Motor neuron (in vitro differentiated cells): Measurements from ENCODE around the gene CDC16. TPM values are rescaled to one million over a fixed set of nuclear protein-coding genes. Genes with fewer than 3 reads are reported as not detected.
"Not testable (repeated sequence)": the region's sequence is repeated elsewhere in the genome, so short reads cannot be mapped to it uniquely, and the experiment has no call there.

Source experiments
- ATAC-seq, 8 experiments: fragments of 200-7000 bp; cut with Tn5 transposase; replicated peaks in 6 of 8; 2 replicates each; pipeline ENCODE4 v1.8.0; 2021; ENCODE audit warnings: mild to moderate bottlenecking in 8 of 8, moderate library complexity in 8 of 8
- H3K27ac ChIP-seq, 2 donors: fragments of 250-450 bp; sonication (Bioruptor Pico); 2 replicates each; pipeline ENCODE4 v1.9.0; 2021; ENCODE audit warnings: antibody characterized with exemption in 2 of 2, mild to moderate bottlenecking in 2 of 2, moderate library complexity in 1 of 2
- H3K4me1 ChIP-seq, 2 donors: fragments of 250-450 bp; sonication (Bioruptor Pico); replicated peaks in 1 of 2; 2 replicates each; pipeline ENCODE4 v1.6.1; 2021; ENCODE audit warnings: antibody characterized with exemption in 2 of 2, mild to moderate bottlenecking in 2 of 2, moderate library complexity in 1 of 2
- H3K4me3 ChIP-seq, 5 donors: fragments of 250-450 bp; sonication (Bioruptor Pico); 2 replicates each; pipeline ENCODE4 v1.9.0; 2021; ENCODE audit warnings: antibody characterized with exemption in 5 of 5, mild to moderate bottlenecking in 5 of 5, moderate library complexity in 4 of 5
- WGBS, 10 experiments: fragments of 450-650 bp; shearing (Covaris generic); methylation state at CpG; one replicate each; pipeline ENCODE4 v1.0.0; 2022; 5-methylcytosine and 5-hydroxymethylcytosine counted together
- in situ Hi-C, 9 experiments: fragments of 400-800 bp; cut with MboI; loops; one replicate each; pipeline ENCODE4 v1.15.0; 2021; ENCODE audit warnings: low sequenced_read_pairs in 9 of 9, low pct_unique_long_range_greater_than_20kb in 2 of 9; ENCODE audit not compliant: unreplicated experiment in 9 of 9
- total RNA-seq, 8 experiments: library from RNA; unstranded; fragments of 300-600 nt; gene quantifications; 2 replicates each; pipeline versions ENCODE4 v1.2.3 to v1.2.4, GENCODE V29; 2022

CDC16 gene
- total RNA-seq, 8 experiments from 2014 or later, result 33.9 to 79.4 (median 44.0) TPM

GRCh38 chr13:114230575-114230974 lies 4.1 kb upstream of the CDC16 start:
- 0 to 67% (median 33%) methylated on average over 1 to 3 of the region's 3 CpGs; no CpG with 5 or more reads in 3 of the 10 experiments for WGBS, 10 experiments
- no peak overlapping the region for H3K4me3 ChIP-seq
- in situ Hi-C loops, result no loop called here
- H3K27ac ChIP-seq, result no peak overlapping the region
- ATAC-seq, result no peak
- H3K4me1 ChIP-seq, result peaks cover 8 to 16% of the 10 kb centered on the region in 2 donors

GRCh38 chr13:114231886-114232285 lies 2.8 kb upstream of the CDC16 start:
- Histone ChIP-seq H3K4me3 (no peak overlapping the region), H3K4me1 (peaks cover 8 to 23% of the 10 kb centered on the region in 2 donors), H3K27ac (no peak overlapping the region)
- in situ Hi-C loops, result no loop called here
- WGBS, 10 experiments, result 58 to 100% (median 84%) methylated on average over 1 to 8 of the region's 8 CpGs; no CpG with 5 or more reads in 1 of the 10 experiments
- no peak for ATAC-seq

GRCh38 chr13:114234266-114234644 lies 442 bp upstream of the CDC16 start:
- 38 to 86% (median 62%) methylated on average over 1 to 4 of the region's 4 CpGs for WGBS, 10 experiments
- Histone ChIP-seq H3K4me3 (peak overlapping the region; percentile 71 to 98 (median 80)), H3K4me1 (peaks cover 8 to 23% of the 10 kb centered on the region in 2 donors), H3K27ac (peak overlapping the region in 1 of 2 donors; percentile 95)
- in situ Hi-C loops, result no loop called here
- ATAC-seq, result no peak

- peaks cover 0 to 10% of the 10 kb centered on the region in 2 donors for H3K4me1 ChIP-seq
- in situ Hi-C loops, result no loop called here
- no peak for ATAC-seq
- peak overlapping the region; percentile 71 to 98 (median 80) for H3K4me3 ChIP-seq
- H3K27ac ChIP-seq, result no peak overlapping the region
- WGBS, 10 experiments, result 0 to 37% (median 10%) methylated on average over 1 to 9 of the region's 10 CpGs; no CpG with 5 or more reads in 2 of the 10 experiments
Observed at GRCh38 chr13:114235697-114236096, 1.0 kb downstream of the CDC16 start.

- Histone ChIP-seq H3K4me3 (peak overlapping the region in 4 of 5 donors; percentile 71 to 96 (median 78)), H3K4me1 (peaks cover 0 to 10% of the 10 kb centered on the region in 2 donors), H3K27ac (no peak overlapping the region)
- in situ Hi-C loops, result no loop called here
- WGBS, 10 experiments, result 32 to 100% (median 79%) methylated on average over 2 to 4 of the region's 4 CpGs
- no peak for ATAC-seq
Observed at GRCh38 chr13:114236227-114236626, 1.5 kb downstream of the CDC16 start.

- peaks cover 0 to 10% of the 10 kb centered on the region in 2 donors for H3K4me1 ChIP-seq
- 64 to 100% (median 94%) methylated on average over 1 to 5 of the region's 7 CpGs; no CpG with 5 or more reads in 2 of the 10 experiments for WGBS, 10 experiments
- in situ Hi-C loops, result no loop called here
- no peak overlapping the region for H3K27ac ChIP-seq
- no peak for ATAC-seq
- H3K4me3 ChIP-seq, result no peak overlapping the region
Observed at GRCh38 chr13:114237415-114238112, 2.9 kb downstream of the CDC16 start.

GRCh38 chr13:114241918-114242317 lies 7.2 kb downstream of the CDC16 start:
- no peak for ATAC-seq
- in situ Hi-C loops, result no loop called here
- no peak overlapping the region for H3K4me3 ChIP-seq
- no peak overlapping the region for H3K27ac ChIP-seq
- H3K4me1 ChIP-seq, result no peaks in the 10 kb centered on the region
- 91 to 100% (median 98%) methylated on average over 2 to 6 of the region's 6 CpGs; no CpG with 5 or more reads in 1 of the 10 experiments for WGBS, 10 experiments

- ATAC-seq, result peak in 3 of 8 experiments; percentile 52 to 86 (median 65)
- Histone ChIP-seq H3K4me3 (no peak overlapping the region), H3K4me1 (no peaks in the 10 kb centered on the region), H3K27ac (no peak overlapping the region)
- in situ Hi-C loops, result no loop called here
- WGBS, 10 experiments, result 5 to 97% (median 19%) methylated on average over 2 to 3 of the region's 3 CpGs; no CpG with 5 or more reads in 3 of the 10 experiments
Observed at GRCh38 chr13:114243971-114244370, 9.3 kb downstream of the CDC16 start.

- no peak for ATAC-seq
- in situ Hi-C loops, result no loop called here
- 75 to 100% (median 93%) methylated on average over 1 to 5 of the region's 5 CpGs; no CpG with 5 or more reads in 1 of the 10 experiments for WGBS, 10 experiments
- no peak overlapping the region for H3K4me3 ChIP-seq
- H3K27ac ChIP-seq, result no peak overlapping the region
- H3K4me1 ChIP-seq, result no peaks in the 10 kb centered on the region
Observed at GRCh38 chr13:114244637-114245036, 9.9 kb downstream of the CDC16 start.

GRCh38 chr13:114248011-114248410 lies 13.3 kb downstream of the CDC16 start:
- 35 to 100% (median 100%) methylated on average over 1 to 2 of the region's 3 CpGs; no CpG with 5 or more reads in 3 of the 10 experiments for WGBS, 10 experiments
- H3K27ac ChIP-seq, result no peak overlapping the region
- ATAC-seq, result no peak
- H3K4me3 ChIP-seq, result no peak overlapping the region
- in situ Hi-C loops, result no loop called here
- H3K4me1 ChIP-seq, result no peaks in the 10 kb centered on the region

GRCh38 chr13:114249077-114249476 lies 14.4 kb downstream of the CDC16 start:
- no peak for ATAC-seq
- no peak overlapping the region for H3K27ac ChIP-seq
- 92 to 100% (median 98%) methylated on average over 1 to 6 of the region's 7 CpGs; no CpG with 5 or more reads in 1 of the 10 experiments for WGBS, 10 experiments

GRCh38 chr13:114251639-114252440 lies 17.1 kb downstream of the CDC16 start:
- in situ Hi-C loops, ATAC-seq, H3K4me1 ChIP-seq, H3K27ac ChIP-seq, H3K4me3 ChIP-seq: not testable (repeated sequence)
- whole genome bisulfite sequencing, 10 experiments, result 78 to 100% methylated on average over 1 of the region's 1 CpG; no CpG with 5 or more reads in 8 of the 10 experiments

More at GRCh38 chr13:114249077-114249476, 14.4 kb downstream of the CDC16 start:
- in situ Hi-C loops, result no loop called here
- H3K4me3 ChIP-seq, result no peak overlapping the region
- no peaks in the 10 kb centered on the region for H3K4me1 ChIP-seq

GRCh38 chr13:114256547-114256946 lies 21.9 kb downstream of the CDC16 start:
- Histone ChIP-seq H3K4me3 (no peak overlapping the region), H3K4me1 (peaks cover 0 to 2% of the 10 kb centered on the region in 2 donors), H3K27ac (no peak overlapping the region)
- ATAC-seq, result no peak
- WGBS, 10 experiments, result 20 to 100% (median 86%) methylated on average over 1 of the region's 1 CpG; no CpG with 5 or more reads in 1 of the 10 experiments
- in situ Hi-C loops, result no loop called here
